Naive thymus-derived CD4-positive, alpha-beta T cell (primary cell): Measurements from ENCODE around the gene LACTBL1. TPM values are rescaled to one million over a fixed set of nuclear protein-coding genes. Genes with fewer than 3 reads are reported as not detected.
A peak's percentile ranks its signal among the peaks of the same experiment; 100 is the strongest.

Experiments
- ATAC-seq: fragments of 150-1000 bp; cut with Tn5 transposase; 2 replicates; pipeline ENCODE4 v1.10.0; 2021; ENCODE audit warnings: mild to moderate bottlenecking, moderate library complexity
- CTCF ChIA-PET: fragments of 350-600 bp; sonication (Branson Sonifier 250); formaldehyde crosslinking; loops from one replicate; lab custom pipeline; 2021; ENCODE audit warnings: antibody characterized with exemption; lab: Charles Lee
- POLR2A ChIA-PET: fragments of 350-600 bp; sonication (Branson Sonifier 250); formaldehyde crosslinking; loops from one replicate; lab custom pipeline; 2021; ENCODE audit warnings: antibody characterized with exemption, inconsistent platforms; lab: Charles Lee
- DNase-seq, 9 donors: peaks; one replicate each; pipeline versions ENCODE4 v3.0.0 to v3.0.0-alpha.2; 2020 to 2022; ENCODE audit warnings: mixed read lengths in 1 of 9
- H3K27ac ChIP-seq: one replicate; pipeline ENCODE4 v1.7.0; 2013; ENCODE audit warnings: mild to moderate bottlenecking, low read depth, low read length, moderate library complexity
- H3K27me3 ChIP-seq, 2 donors: one replicate each; pipeline ENCODE4 v1.7.0; 2013; ENCODE audit warnings: low read length in 2 of 2, mild to moderate bottlenecking in 2 of 2, moderate library complexity in 2 of 2; ENCODE audit not compliant: control insufficient read depth in 2 of 2, insufficient read depth in 2 of 2
- H3K36me3 ChIP-seq, 3 experiments: 1 replicate in 2 of 3; 2 replicates in 1 of 3; pipeline ENCODE4 v1.7.0; 2013; ENCODE audit warnings: low read length in 3 of 3, mild to moderate bottlenecking in 3 of 3, moderate library complexity in 1 of 3; ENCODE audit not compliant: insufficient read depth in 3 of 3, control insufficient read depth in 2 of 3
- H3K4me1 ChIP-seq, 2 donors: one replicate each; pipeline ENCODE4 v1.7.0; 2013; ENCODE audit warnings: low read length in 2 of 2, mild to moderate bottlenecking in 2 of 2, moderate library complexity in 1 of 2; ENCODE audit not compliant: control insufficient read depth in 2 of 2, insufficient read depth in 2 of 2
- H3K4me3 ChIP-seq: 2 replicates; pipeline ENCODE4 v1.7.0; 2013; ENCODE audit warnings: mild to moderate bottlenecking, low read length
- H3K9me3 ChIP-seq, 3 experiments: 1 replicate in 2 of 3; 2 replicates in 1 of 3; pipeline ENCODE4 v1.7.0; 2013; ENCODE audit warnings: low read length in 3 of 3; ENCODE audit not compliant: control insufficient read depth in 2 of 3
- H3K27ac Mint-ChIP-seq, 9 donors: one replicate each; pipeline ENCODE4 v1.8.0; 2020 to 2022; ENCODE audit warnings: mixed read lengths in 9 of 9, mild to moderate bottlenecking in 8 of 9, moderate library complexity in 5 of 9, inconsistent platforms in 2 of 9
- H3K27me3 Mint-ChIP-seq, 5 donors: one replicate each; pipeline ENCODE4 v1.8.0; 2021 to 2022; ENCODE audit warnings: mixed read lengths in 5 of 5, mild to moderate bottlenecking in 1 of 5
- H3K36me3 Mint-ChIP-seq, 5 donors: one replicate each; pipeline ENCODE4 v1.8.0; 2020 to 2022; ENCODE audit warnings: mixed read lengths in 5 of 5, mild to moderate bottlenecking in 3 of 5, inconsistent platforms in 1 of 5
- H3K4me1 Mint-ChIP-seq, 7 donors: one replicate each; pipeline ENCODE4 v1.8.0; 2020 to 2022; ENCODE audit warnings: mixed read lengths in 7 of 7, mild to moderate bottlenecking in 3 of 7, inconsistent platforms in 1 of 7
- H3K4me3 Mint-ChIP-seq, 10 donors: one replicate each; pipeline ENCODE4 v1.8.0; 2020 to 2022; ENCODE audit warnings: mild to moderate bottlenecking in 10 of 10, mixed read lengths in 10 of 10, moderate library complexity in 6 of 10, inconsistent platforms in 2 of 10
- H3K9me3 Mint-ChIP-seq, 11 donors: one replicate each; pipeline ENCODE4 v1.8.0; 2020 to 2022; ENCODE audit warnings: mixed read lengths in 11 of 11, mild to moderate bottlenecking in 4 of 11, inconsistent platforms in 1 of 11, moderate library complexity in 1 of 11
- intact Hi-C, 2 donors: fragments of 100-400 bp; cut with micrococcal nuclease; formaldehyde crosslinking; loops; one replicate each; pipeline ENCODE4 v1.15.1; 2023
- polyA plus RNA-seq, 2 donors: library from polyadenylated mRNA; unstranded; fragments of 300-500 nt; fragmentation: Illumina TruSeq; gene quantifications; one replicate each; pipeline ENCODE4 v1.2.3, GENCODE V29; 2021
- total RNA-seq, 6 experiments: library from RNA in 5 of 6; stranded (reverse) in 5 of 6; gene quantifications; 1 replicate in 5 of 6; 2 replicates in 1 of 6; pipeline ENCODE4 v1.2.3 and lab custom pipeline; 2021 to 2026

Gene LACTBL1
- total and polyA plus RNA-seq, 7 experiments from 2014 or later: not detected

- CTCF ChIA-PET: no interaction called here
- H3K27me3 Mint-ChIP-seq: peaks cover 0 to 9% (median 7%) of the 10 kb centered on the region in 5 donors
- Histone ChIP-seq H3K4me3 (no peak overlapping the region), H3K9me3 (peaks cover 0 to 4% (median 0%) of the 10 kb centered on the region in 3 experiments), H3K36me3 (no peaks in the 10 kb centered on the region), H3K27me3 (no peaks in the 10 kb centered on the region), H3K27ac (no peak overlapping the region), H3K4me1 (no peaks in the 10 kb centered on the region)
- H3K27ac Mint-ChIP-seq: peak overlapping the region in 1 of 9 donors; percentile 33
- no peak overlapping the region for H3K4me3 Mint-ChIP-seq
- intact Hi-C loops: loop anchor here in 1 of 2 donors (10.0 kb wide), 1 partner anchor 258 kb away; no protein-coding TSS in a partner anchor
- H3K36me3 Mint-ChIP-seq: peaks cover 0 to 7% (median 5%) of the 10 kb centered on the region in 5 donors
- no peak for DNase-seq
- POLR2A ChIA-PET: no interaction called here
- peaks cover 0 to 15% (median 7%) of the 10 kb centered on the region in 11 donors for H3K9me3 Mint-ChIP-seq
- ATAC-seq: no peak
- H3K4me1 Mint-ChIP-seq: no peaks in the 10 kb centered on the region
Measured at GRCh38 chr1:22962558-22962957, 10.1 kb downstream of the LACTBL1 start.

DNA sequence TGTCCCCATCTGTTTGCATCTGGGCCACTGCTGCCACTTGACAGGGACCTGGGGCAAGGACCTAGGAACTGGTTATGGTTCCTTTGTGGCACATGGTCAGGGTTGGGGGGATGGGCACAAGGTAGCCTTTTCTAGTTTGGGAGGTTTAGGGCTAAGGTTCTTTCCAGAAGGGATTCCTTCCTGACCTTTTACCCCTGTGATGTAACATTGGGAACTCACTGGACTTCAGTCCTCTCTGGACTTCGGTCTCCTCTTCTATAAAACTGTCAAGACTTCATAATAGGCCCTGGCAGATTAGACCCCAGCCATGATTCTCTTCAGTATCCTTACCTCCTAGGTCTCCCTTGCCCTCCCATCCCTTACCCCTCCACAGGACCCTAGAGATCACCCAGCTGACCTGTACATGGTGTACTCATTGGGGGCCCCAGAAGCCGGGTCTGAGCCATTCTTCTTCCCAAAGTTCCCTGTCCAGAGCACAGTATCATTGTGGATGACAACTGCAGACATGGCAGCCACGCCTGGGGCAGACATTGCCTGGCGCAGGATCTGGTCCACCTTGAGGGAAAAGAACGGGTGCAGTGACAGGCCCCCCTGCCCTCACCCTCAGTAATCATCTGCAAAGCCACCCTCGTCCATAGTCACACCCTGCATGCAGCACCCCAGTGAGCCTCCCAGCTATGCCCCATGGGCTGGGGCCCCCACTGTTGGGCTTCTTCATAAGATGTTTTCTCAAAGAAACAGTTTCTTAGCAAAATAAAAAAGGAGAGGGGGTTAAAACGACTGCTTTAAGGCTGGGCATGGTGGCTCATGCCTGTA is 12.9 kb downstream of the LACTBL1 start:
- H3K4me1 Mint-ChIP-seq: peaks cover 0 to 3% (median 0%) of the 10 kb centered on the region in 7 donors
- no peaks in the 10 kb centered on the region for H3K36me3 Mint-ChIP-seq
- H3K36me3 ChIP-seq: no peaks in the 10 kb centered on the region
- H3K4me3 ChIP-seq: no peak overlapping the region
- H3K9me3 ChIP-seq: no peaks in the 10 kb centered on the region
- H3K4me3 Mint-ChIP-seq: no peak overlapping the region
- intact Hi-C loops: loop anchor here in 1 of 2 donors (10.0 kb wide), 1 partner anchor 255 kb away; no protein-coding TSS in a partner anchor
- no peaks in the 10 kb centered on the region for H3K4me1 ChIP-seq
- H3K27me3 ChIP-seq: no peaks in the 10 kb centered on the region
- DNase-seq (no peak), ATAC-seq (no peak)
- CTCF ChIA-PET: no interaction called here
- H3K27ac Mint-ChIP-seq: no peak overlapping the region
- H3K27ac ChIP-seq: no peak overlapping the region
- H3K27me3 Mint-ChIP-seq: peaks cover 0 to 14% (median 8%) of the 10 kb centered on the region in 5 donors
- H3K9me3 Mint-ChIP-seq: no peaks in the 10 kb centered on the region
- POLR2A ChIA-PET: no interaction called here

DNA sequence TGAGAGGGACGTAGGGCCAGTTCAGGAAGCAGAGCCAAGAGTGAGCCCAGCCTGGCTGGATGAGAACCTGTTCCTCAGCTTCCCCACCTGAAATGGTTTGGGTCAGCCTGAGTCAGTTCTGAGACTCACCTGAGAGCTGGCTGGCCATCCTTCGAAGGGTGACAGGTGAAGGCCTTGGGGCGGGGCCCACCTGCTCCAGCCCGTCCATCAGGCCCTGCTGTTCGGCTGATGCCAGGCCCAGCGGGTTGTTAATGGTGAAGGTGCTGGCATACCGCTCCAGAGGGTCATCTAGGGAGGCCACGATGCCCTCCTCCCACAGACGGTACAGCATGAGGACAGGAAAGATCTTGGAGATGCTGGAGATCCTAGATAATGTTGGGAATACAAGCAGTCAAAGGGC is 14.1 kb downstream of the LACTBL1 start:
- Mint-ChIP-seq H3K4me1 (peaks cover 0 to 3% (median 0%) of the 10 kb centered on the region in 7 donors), H3K27me3 (peaks cover 7 to 23% (median 18%) of the 10 kb centered on the region in 5 donors), H3K9me3 (no peaks in the 10 kb centered on the region), H3K27ac (no peak overlapping the region), H3K4me3 (no peak overlapping the region), H3K36me3 (no peaks in the 10 kb centered on the region)
- no peaks in the 10 kb centered on the region for H3K27me3 ChIP-seq
- no peaks in the 10 kb centered on the region for H3K4me1 ChIP-seq
- no peak overlapping the region for H3K27ac ChIP-seq
- intact Hi-C loops: no loop called here
- DNase-seq (no peak), ATAC-seq (no peak)
- CTCF ChIA-PET: no interaction called here
- no peaks in the 10 kb centered on the region for H3K9me3 ChIP-seq
- no peaks in the 10 kb centered on the region for H3K36me3 ChIP-seq
- H3K4me3 ChIP-seq: no peak overlapping the region
- POLR2A ChIA-PET: no interaction called here

GRCh38 chr1:22957066-22957465 is 15.6 kb downstream of the LACTBL1 start:
- Histone ChIP-seq H3K9me3 (no peaks in the 10 kb centered on the region), H3K27ac (no peak overlapping the region), H3K4me3 (no peak overlapping the region), H3K4me1 (no peaks in the 10 kb centered on the region), H3K27me3 (no peaks in the 10 kb centered on the region), H3K36me3 (no peaks in the 10 kb centered on the region)
- no peaks in the 10 kb centered on the region for H3K9me3 Mint-ChIP-seq
- no peak overlapping the region for H3K4me3 Mint-ChIP-seq
- intact Hi-C loops: no loop called here
- DNase-seq (no peak), ATAC-seq (no peak)
- H3K36me3 Mint-ChIP-seq: no peaks in the 10 kb centered on the region
- POLR2A ChIA-PET: no interaction called here
- CTCF ChIA-PET: no interaction called here
- H3K27ac Mint-ChIP-seq: peak overlapping the region in 1 of 9 donors; percentile 25
- H3K27me3 Mint-ChIP-seq: peaks cover 9 to 26% (median 20%) of the 10 kb centered on the region in 5 donors
- H3K4me1 Mint-ChIP-seq: peaks cover 0 to 3% (median 0%) of the 10 kb centered on the region in 7 donors

GRCh38 chr1:22955146-22955545 is 17.5 kb downstream of the LACTBL1 start:
- Histone ChIP-seq H3K27ac (no peak overlapping the region), H3K9me3 (no peaks in the 10 kb centered on the region), H3K27me3 (no peaks in the 10 kb centered on the region), H3K4me3 (no peak overlapping the region), H3K36me3 (no peaks in the 10 kb centered on the region), H3K4me1 (no peaks in the 10 kb centered on the region)
- intact Hi-C loops: no loop called here
- no peak for ATAC-seq
- DNase-seq: no peak
- H3K4me3 Mint-ChIP-seq: no peak overlapping the region
- peaks cover 0 to 3% (median 0%) of the 10 kb centered on the region in 7 donors for H3K4me1 Mint-ChIP-seq
- H3K27me3 Mint-ChIP-seq: peaks cover 28 to 41% (median 34%) of the 10 kb centered on the region in 5 donors
- ChIA-PET POLR2A (no interaction called here), CTCF (no interaction called here)
- peaks cover 0 to 5% (median 0%) of the 10 kb centered on the region in 11 donors for H3K9me3 Mint-ChIP-seq
- no peaks in the 10 kb centered on the region for H3K36me3 Mint-ChIP-seq
- H3K27ac Mint-ChIP-seq: no peak overlapping the region

DNA sequence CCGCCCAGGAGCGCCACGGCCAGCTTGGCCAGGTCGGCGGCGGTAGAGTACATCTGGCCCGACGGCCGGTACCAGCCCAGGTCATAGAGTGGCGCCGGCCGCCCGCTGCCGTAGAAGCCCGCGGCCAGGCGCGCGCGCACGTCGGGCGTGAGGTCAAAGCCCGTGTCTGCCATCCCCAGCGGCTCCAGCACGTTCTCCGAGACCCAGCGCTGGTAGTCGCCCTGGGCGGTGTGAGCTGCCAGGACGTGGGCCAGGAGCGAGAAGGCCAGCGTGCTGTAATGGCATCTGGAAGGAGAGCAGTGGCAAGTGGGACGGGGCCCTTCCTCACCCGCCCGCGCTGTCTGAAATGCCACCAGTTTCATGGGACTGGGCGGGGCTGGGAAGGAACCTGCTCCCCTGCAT is 18.9 kb downstream of the LACTBL1 start:
- no peak overlapping the region for H3K4me3 Mint-ChIP-seq
- H3K36me3 ChIP-seq: no peaks in the 10 kb centered on the region
- peaks cover 34 to 50% (median 39%) of the 10 kb centered on the region in 5 donors for H3K27me3 Mint-ChIP-seq
- H3K4me3 ChIP-seq: no peak overlapping the region
- peaks cover 0 to 5% (median 0%) of the 10 kb centered on the region in 11 donors for H3K9me3 Mint-ChIP-seq
- H3K4me1 ChIP-seq: no peaks in the 10 kb centered on the region
- DNase-seq: no peak
- H3K27ac ChIP-seq: no peak overlapping the region
- ATAC-seq: no peak
- H3K4me1 Mint-ChIP-seq: peaks cover 0 to 3% (median 0%) of the 10 kb centered on the region in 7 donors
- no peaks in the 10 kb centered on the region for H3K27me3 ChIP-seq
- POLR2A ChIA-PET: no interaction called here
- CTCF ChIA-PET: no interaction called here
- intact Hi-C loops: no loop called here
- no peaks in the 10 kb centered on the region for H3K9me3 ChIP-seq
- H3K36me3 Mint-ChIP-seq: no peaks in the 10 kb centered on the region
- no peak overlapping the region for H3K27ac Mint-ChIP-seq
